Kidney (tissue), 14 donors: ENCODE results near the gene CBS. TPM values are rescaled to one million over a fixed set of nuclear protein-coding genes. Genes with fewer than 3 reads are reported as not detected.
A peak's percentile ranks its signal among the peaks of the same experiment; 100 is the strongest.

Experiments
- DNase-seq, 5 donors: peaks; one replicate each; pipeline ENCODE4 v3.0.0-alpha.2; 2013 to 2020
- FAIRE-seq: peaks from 2 replicates; lab custom pipeline; 2012; peaks lifted over from hg19 to GRCh38; lab: Jason Lieb, UNC
- H3K27ac ChIP-seq, 2 donors: one replicate each; pipeline ENCODE4 v1.7.0; 2013; ENCODE audit warnings: low read depth in 2 of 2, low read length in 2 of 2, inconsistent platforms in 1 of 2
- H3K27me3 ChIP-seq: one replicate; pipeline ENCODE4 v1.7.1; 2013; ENCODE audit warnings: low read length, inconsistent platforms; ENCODE audit not compliant: control insufficient read depth, insufficient read depth
- H3K36me3 ChIP-seq, 3 donors: one replicate each; pipeline versions ENCODE4 v1.7.0 to v1.7.1; 2013; ENCODE audit warnings: low read length in 3 of 3, control low read depth in 1 of 3, inconsistent platforms in 1 of 3; ENCODE audit not compliant: insufficient read depth in 3 of 3, control insufficient read depth in 2 of 3
- H3K4me1 ChIP-seq, 3 donors: one replicate each; pipeline versions ENCODE4 v1.7.0 to v1.7.1; 2013; ENCODE audit warnings: low read length in 3 of 3, inconsistent platforms in 1 of 3, low read depth in 1 of 3; ENCODE audit not compliant: control insufficient read depth in 2 of 3, insufficient read depth in 2 of 3
- H3K4me3 ChIP-seq, 3 donors: one replicate each; pipeline versions ENCODE4 v1.7.0 to v1.8.1; 2013; ENCODE audit warnings: low read length in 3 of 3, control low read depth in 1 of 3, inconsistent platforms in 1 of 3
- H3K9ac ChIP-seq, 3 donors: one replicate each; pipeline versions ENCODE4 v1.7.0 to v1.7.1; 2013; ENCODE audit warnings: low read length in 3 of 3, control low read depth in 1 of 3, inconsistent platforms in 1 of 3
- H3K9me3 ChIP-seq, 3 donors: one replicate each; pipeline versions ENCODE4 v1.7.0 to v1.7.1; 2013; ENCODE audit warnings: low read length in 3 of 3, control low read depth in 1 of 3, inconsistent platforms in 1 of 3; ENCODE audit not compliant: control insufficient read depth in 2 of 3, insufficient read depth in 1 of 3
- intact Hi-C: fragments of 100-400 bp; cut with DNase I; formaldehyde crosslinking; loops from one replicate; pipeline ENCODE4 v1.11.1; 2022
- polyA plus RNA-seq: library from polyadenylated mRNA; stranded (reverse); fragments of 350-450 nt; fragmentation: Illumina TruSeq; extraction: RNeasy Lipid Tissue Mini Kit (QIAGEN cat#74804); gene quantifications from one replicate; pipeline ENCODE4 v1.2.3, GENCODE V29; 2014; ENCODE audit warnings: low read depth, low replicate concordance; ENCODE audit not compliant: insufficient read depth
- total RNA-seq: library from RNA; stranded (reverse); fragmentation: NEBNext Ultra II Directional; extraction: Animal tissue kit (Norgen Biotek cat#: 25700); gene quantifications from one replicate; pipeline ENCODE4 v1.2.1, GENCODE V29; 2021
- TF ChIP-seq, protein P1 (sequence below): IDR thresholded peaks from 3 replicates; pipeline ENCODE4 v1.5.1; 2012; ENCODE audit warnings: mild to moderate bottlenecking, moderate library complexity, borderline replicate concordance; ENCODE audit not compliant: insufficient read depth; ENCODE audit errors: extremely low read depth
- donor health status: control.
- donor health status: control.
- donor health status: control.
- donor health status: control.
- donor health status: control.
- donor health status: DM: yes; HTN: yes; CAD: no.
- donor health status: Normal renal cell carcinoma (clear cell type).

The CBS gene
- total and polyA plus RNA-seq, 2 donors from 2014 or later: 6.4 to 32.1 TPM

DNA sequence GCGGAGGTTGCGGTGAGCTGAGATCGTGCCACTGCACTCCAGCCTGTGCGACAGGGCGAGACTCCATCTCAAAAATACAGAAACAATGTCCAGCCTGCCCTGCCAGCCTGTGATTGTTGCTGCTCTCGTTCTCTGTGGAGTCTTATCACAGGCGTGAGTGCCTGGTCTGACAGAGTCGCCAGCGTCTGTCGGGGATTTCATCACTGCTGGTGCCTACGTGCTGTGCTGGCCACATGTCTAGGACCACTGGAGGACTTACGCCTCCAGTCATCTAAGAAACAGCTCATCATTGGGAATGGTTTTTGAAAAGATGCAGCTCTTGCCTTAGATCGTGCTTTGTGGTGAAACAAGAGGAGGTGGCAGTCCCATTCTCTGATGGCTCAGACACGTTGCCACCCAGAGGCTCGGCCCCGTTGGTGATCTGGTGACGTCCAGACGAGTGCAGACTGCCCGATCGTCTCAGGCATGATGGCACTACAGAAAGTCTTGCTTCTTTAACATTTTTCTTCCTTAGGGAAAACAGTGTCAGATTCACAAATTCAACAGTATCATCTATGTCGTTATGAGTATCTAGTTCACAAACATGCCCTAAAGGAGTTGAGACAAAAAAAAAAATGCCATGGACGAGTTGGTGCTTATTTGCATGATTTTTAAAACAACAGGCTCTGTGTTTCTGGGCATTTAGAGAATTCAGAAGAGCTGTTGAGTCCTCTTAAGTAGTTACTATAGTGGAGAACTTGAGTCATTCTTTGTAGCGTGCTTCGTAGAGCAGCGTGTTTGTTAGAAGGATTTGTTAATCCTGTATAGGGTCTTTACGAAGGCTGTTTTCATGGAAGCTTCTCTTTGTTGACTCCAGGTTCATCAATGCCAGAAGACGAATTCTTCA, 47.5 kb downstream of the CBS start:
- H3K4me1 ChIP-seq: no peaks in the 10 kb centered on the region
- intact Hi-C loops: no loop called here
- DNase-seq (no peak), FAIRE-seq (no peak)
- H3K27me3 ChIP-seq: no peaks in the 10 kb centered on the region
- TF ChIP-seq, protein P1, sequence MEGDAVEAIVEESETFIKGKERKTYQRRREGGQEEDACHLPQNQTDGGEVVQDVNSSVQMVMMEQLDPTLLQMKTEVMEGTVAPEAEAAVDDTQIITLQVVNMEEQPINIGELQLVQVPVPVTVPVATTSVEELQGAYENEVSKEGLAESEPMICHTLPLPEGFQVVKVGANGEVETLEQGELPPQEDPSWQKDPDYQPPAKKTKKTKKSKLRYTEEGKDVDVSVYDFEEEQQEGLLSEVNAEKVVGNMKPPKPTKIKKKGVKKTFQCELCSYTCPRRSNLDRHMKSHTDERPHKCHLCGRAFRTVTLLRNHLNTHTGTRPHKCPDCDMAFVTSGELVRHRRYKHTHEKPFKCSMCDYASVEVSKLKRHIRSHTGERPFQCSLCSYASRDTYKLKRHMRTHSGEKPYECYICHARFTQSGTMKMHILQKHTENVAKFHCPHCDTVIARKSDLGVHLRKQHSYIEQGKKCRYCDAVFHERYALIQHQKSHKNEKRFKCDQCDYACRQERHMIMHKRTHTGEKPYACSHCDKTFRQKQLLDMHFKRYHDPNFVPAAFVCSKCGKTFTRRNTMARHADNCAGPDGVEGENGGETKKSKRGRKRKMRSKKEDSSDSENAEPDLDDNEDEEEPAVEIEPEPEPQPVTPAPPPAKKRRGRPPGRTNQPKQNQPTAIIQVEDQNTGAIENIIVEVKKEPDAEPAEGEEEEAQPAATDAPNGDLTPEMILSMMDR: no peak
- H3K27ac ChIP-seq: no peak overlapping the region
- H3K4me3 ChIP-seq: no peak overlapping the region
- H3K9ac ChIP-seq: no peak overlapping the region
- no peaks in the 10 kb centered on the region for H3K9me3 ChIP-seq
- peaks cover 4 to 29% (median 13%) of the 10 kb centered on the region in 3 donors for H3K36me3 ChIP-seq

DNA sequence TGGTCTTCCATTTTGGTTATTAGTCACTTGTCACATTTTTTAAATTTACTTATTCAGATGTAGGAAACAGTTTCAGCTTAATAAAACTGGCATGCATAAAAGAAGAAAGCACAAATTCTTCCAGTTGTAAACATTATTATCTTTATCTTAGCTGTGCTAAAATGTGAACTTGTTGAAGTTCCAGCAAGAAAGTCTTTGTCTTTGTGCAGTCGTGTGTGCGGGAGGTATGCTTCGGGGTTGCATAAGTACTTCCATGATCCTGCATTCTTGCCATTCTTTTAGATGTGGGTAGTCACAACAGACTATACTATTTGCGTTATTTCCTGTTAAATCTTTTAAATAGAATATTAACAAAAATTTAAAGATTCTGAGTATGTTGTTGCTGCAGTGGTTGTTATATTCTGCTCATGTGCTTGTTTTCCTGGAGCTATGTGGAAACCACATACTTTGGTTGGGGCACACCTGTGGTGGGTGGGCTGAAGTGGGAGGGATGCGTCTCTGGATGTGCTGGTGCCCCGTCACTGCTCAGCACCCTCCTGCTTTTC, 49.9 kb downstream of the CBS start:
- FAIRE-seq (no peak), DNase-seq (peak in 3 of 5 donors; percentile 31 to 74 (median 68))
- Histone ChIP-seq H3K9ac (no peak overlapping the region), H3K4me3 (no peak overlapping the region), H3K27ac (no peak overlapping the region), H3K4me1 (no peaks in the 10 kb centered on the region), H3K36me3 (peaks cover 4 to 40% (median 11%) of the 10 kb centered on the region in 3 donors), H3K27me3 (no peaks in the 10 kb centered on the region), H3K9me3 (no peaks in the 10 kb centered on the region)
- intact Hi-C loops: no loop called here
- TF ChIP-seq, protein P1: no peak

DNA sequence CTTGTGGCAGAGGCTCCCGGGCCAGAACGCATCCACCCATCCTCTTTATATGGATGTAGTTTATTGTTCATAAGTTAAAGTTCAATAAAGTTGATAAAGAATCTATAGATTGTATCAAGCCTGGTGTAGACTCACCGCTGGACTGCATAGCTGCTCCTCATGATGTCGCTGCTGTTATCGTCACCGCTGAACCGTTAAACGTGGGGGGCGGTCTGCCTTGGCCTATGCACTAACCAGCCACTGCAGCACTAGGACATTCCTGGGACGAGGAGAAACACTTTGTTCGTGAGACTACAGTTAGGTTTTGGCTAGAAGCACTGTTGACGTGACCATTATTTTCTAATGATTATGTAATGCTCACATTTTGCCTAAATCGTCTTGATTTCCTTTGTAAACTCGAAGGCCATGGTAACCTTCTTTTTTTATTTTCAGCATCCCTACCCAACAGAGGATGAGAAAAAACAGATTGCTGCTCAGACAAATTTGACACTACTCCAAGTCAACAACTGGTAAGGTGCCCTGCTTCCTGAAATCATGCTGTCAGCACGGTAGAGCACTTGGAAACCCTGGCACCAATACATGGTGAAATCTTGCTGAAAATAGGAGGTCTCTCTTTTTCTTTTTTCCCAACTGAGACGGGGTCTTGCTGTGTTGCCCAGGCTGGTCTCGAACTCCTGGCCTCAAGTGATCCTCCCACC, 51.0 kb downstream of the CBS start:
- intact Hi-C loops: no loop called here
- TF ChIP-seq, protein P1: no peak
- Histone ChIP-seq H3K27me3 (no peaks in the 10 kb centered on the region), H3K4me3 (no peak overlapping the region), H3K4me1 (no peaks in the 10 kb centered on the region), H3K9ac (no peak overlapping the region), H3K36me3 (peaks cover 4 to 37% (median 11%) of the 10 kb centered on the region in 3 donors), H3K27ac (no peak overlapping the region), H3K9me3 (no peaks in the 10 kb centered on the region)
- FAIRE-seq (no peak), DNase-seq (peak in 2 of 5 donors; percentile 12 to 30)
